Activated CD4-positive, CD25-positive, alpha-beta regulatory T cell treated with anti-CD3 and anti-CD28 coated beads, Interleukin-2, amount 50 U/mL, for 72 hours (primary cell): ENCODE data around the gene CEP97.
"Not testable (repeated sequence)": the region's sequence is repeated elsewhere in the genome, so short reads cannot be mapped to it uniquely, and the experiment has no call there.

ENCODE experiments used
- DNase-seq: peaks from one replicate; pipeline ENCODE4 v3.0.0; 2021

Gene CEP97

GRCh38 chr3:101702726-101703125 lies 21.7 kb upstream of the CEP97 start:
- DNase-seq = no peak

GRCh38 chr3:101703169-101703568 lies 21.2 kb upstream of the CEP97 start:
- DNase-seq = no peak

GRCh38 chr3:101704639-101705038 lies 19.8 kb upstream of the CEP97 start:
- not testable (repeated sequence) for DNase-seq

- DNase-seq = no peak
Observed at GRCh38 chr3:101709126-101709525, 15.3 kb upstream of the CEP97 start.

- DNase-seq = no peak
Observed at GRCh38 chr3:101718455-101718854, 6.0 kb upstream of the CEP97 start.

GRCh38 chr3:101719604-101720185 lies 4.7 kb upstream of the CEP97 start:
- DNase-seq = no peak

- no peak for DNase-seq
Observed at GRCh38 chr3:101720851-101721840, 3.3 kb upstream of the CEP97 start.

- no peak for DNase-seq
Observed at GRCh38 chr3:101722394-101723173, 1.8 kb upstream of the CEP97 start.

- peak; percentile 52 for DNase-seq
Observed at GRCh38 chr3:101725194-101725889, 928 bp downstream of the CEP97 start.

GRCh38 chr3:101725890-101726275 lies 1.5 kb downstream of the CEP97 start:
- DNase-seq = no peak

GRCh38 chr3:101729586-101729985 lies 5.2 kb downstream of the CEP97 start:
- DNase-seq = no peak

GRCh38 chr3:101730839-101731238 lies 6.4 kb downstream of the CEP97 start:
- DNase-seq = no peak

GRCh38 chr3:101732240-101732641 lies 7.8 kb downstream of the CEP97 start:
- DNase-seq = no peak

GRCh38 chr3:101735833-101736232 lies 11.4 kb downstream of the CEP97 start:
- DNase-seq = no peak

- not testable (repeated sequence) for DNase-seq
Observed at GRCh38 chr3:101741914-101742313, 17.5 kb downstream of the CEP97 start.

GRCh38 chr3:101744811-101745210 lies 20.4 kb downstream of the CEP97 start:
- no peak for DNase-seq

GRCh38 chr3:101745934-101746333 lies 21.5 kb downstream of the CEP97 start:
- not testable (repeated sequence) for DNase-seq

GRCh38 chr3:101753386-101754113 lies 29.1 kb downstream of the CEP97 start:
- not testable (repeated sequence) for DNase-seq

GRCh38 chr3:101758224-101758623 lies 33.8 kb downstream of the CEP97 start:
- no peak for DNase-seq

- DNase-seq = no peak
Observed at GRCh38 chr3:101762041-101762646, 37.7 kb downstream of the CEP97 start.

GRCh38 chr3:101777745-101778281 lies 53.4 kb downstream of the CEP97 start:
- DNase-seq = not testable (repeated sequence)
